GM12878 (cell line): Measurements from ENCODE around the gene MCF2L2. TPM values are rescaled to one million over a fixed set of nuclear protein-coding genes. Genes with fewer than 3 reads are reported as not detected.

Experiments used
- ATAC-seq: fragments of 200-7000 bp; cut with Tn5 transposase; 3 replicates; pipeline ENCODE4 v1.9.1; 2020; ENCODE audit warnings: mild to moderate bottlenecking, moderate library complexity
- BruUV-seq: library from RNA; stranded (reverse); fragments of 400-500 nt; replicated peaks from 2 replicates; lab custom pipeline; 2021; lab: Mats Ljungman, UMichigan
- CTCF ChIA-PET: fragments of 300-600 bp; sonication (Branson Sonifier 250); formaldehyde crosslinking; extraction: SDS; loops from one replicate; lab custom pipeline; 2021; ENCODE audit warnings: inconsistent platforms; lab: Yijun Ruan, JAX
- POLR2A ChIA-PET: fragments of 350-600 bp; formaldehyde crosslinking; extraction: SDS; loops from one replicate; lab custom pipeline; 2021; ENCODE audit warnings: inconsistent platforms; lab: Charles Lee
- RAD21 ChIA-PET: fragments of 300-600 bp; sonication (Branson Sonifier 250); formaldehyde crosslinking; loops from one replicate; lab custom pipeline; 2023; ENCODE audit warnings: antibody characterized with exemption; ENCODE audit not compliant: unreplicated experiment; lab: Charles Lee
- SMC1A ChIA-PET: fragments of 300-600 bp; sonication (Branson Sonifier 250); formaldehyde crosslinking; loops from one replicate; lab custom pipeline; 2023; ENCODE audit not compliant: unreplicated experiment, uncharacterized antibody; lab: Charles Lee
- DNase-seq: peaks from one replicate; pipeline ENCODE4 v3.0.0-alpha.2; 2011; ENCODE audit warnings: low read depth, low spot score
- FAIRE-seq: peaks from 3 replicates; lab custom pipeline; 2011; peaks lifted over from hg19 to GRCh38; lab: Jason Lieb, UNC
- H2AFZ ChIP-seq: 2 replicates; pipeline ENCODE4 v1.6.0; 2011; ENCODE audit warnings: low read depth, low read length, control low read depth; ENCODE audit not compliant: control insufficient read depth
- H3K27ac ChIP-seq: 2 replicates; pipeline ENCODE4 v1.5.1; 2011; ENCODE audit warnings: control low read depth; ENCODE audit not compliant: control insufficient read depth, insufficient read depth
- H3K27me3 ChIP-seq, 2 experiments: replicated peaks in 1 of 2; 2 replicates each; pipeline versions ENCODE4 v1.6.0 to v1.6.1; 2011; ENCODE audit warnings: low read length in 1 of 2; ENCODE audit not compliant: control insufficient read depth in 2 of 2, insufficient read depth in 2 of 2
- H3K36me3 ChIP-seq, 2 experiments: 2 replicates each; pipeline ENCODE4 v1.5.1; 2011; ENCODE audit warnings: low read length in 1 of 2; ENCODE audit not compliant: control insufficient read depth in 2 of 2, insufficient read depth in 2 of 2
- H3K4me1 ChIP-seq: 2 replicates; pipeline ENCODE4 v1.6.1; 2011; ENCODE audit warnings: mild to moderate bottlenecking, low read length, moderate library complexity, mixed read lengths; ENCODE audit not compliant: control insufficient read depth, insufficient read depth
- H3K4me2 ChIP-seq: 2 replicates; pipeline ENCODE4 v1.6.0; 2011; ENCODE audit warnings: control low read depth; ENCODE audit not compliant: control insufficient read depth, insufficient read depth
- H3K4me3 ChIP-seq: fragments of 200-600 bp; sonication (generic); 2 replicates; pipeline ENCODE4 v1.5.1; 2016
- H3K79me2 ChIP-seq: 2 replicates; pipeline ENCODE4 v1.6.0; 2011; ENCODE audit warnings: low read length; ENCODE audit not compliant: control insufficient read depth, insufficient read depth
- H3K9ac ChIP-seq: 2 replicates; pipeline ENCODE4 v1.8.0; 2011; ENCODE audit warnings: low read length, control low read depth, mixed read lengths; ENCODE audit not compliant: control insufficient read depth, insufficient read depth
- H3K9me3 ChIP-seq: replicated peaks from 3 replicates; pipeline ENCODE4 v1.5.1; 2011; ENCODE audit warnings: mild to moderate bottlenecking, low read length; ENCODE audit not compliant: control insufficient read depth, insufficient read depth
- H4K20me1 ChIP-seq: 2 replicates; pipeline ENCODE4 v1.6.0; 2011; ENCODE audit not compliant: control insufficient read depth, insufficient read depth
- ASH2L ChIP-seq: fragments of 300-600, 200-600 bp; sonication (generic); IDR thresholded peaks from 2 replicates; pipeline ENCODE4 v1.6.1; 2017; ENCODE audit warnings: low read depth, mild to moderate bottlenecking, borderline replicate concordance
- CBFB ChIP-seq: IDR thresholded peaks from 2 replicates; pipeline ENCODE4 v1.6.1; 2016; ENCODE audit warnings: antibody characterized with exemption, low read depth
- CEBPB ChIP-seq, 2 experiments: fragments of 150-350 bp in 1 of 2; IDR thresholded peaks; 2 replicates each; pipeline ENCODE4 v1.6.1; 2012 to 2014; ENCODE audit warnings: low read depth in 2 of 2, low read length in 2 of 2, borderline replicate concordance in 1 of 2, inconsistent platforms in 1 of 2
- DPF2 ChIP-seq: fragments of 450-650 bp; IDR thresholded peaks from 2 replicates; pipeline ENCODE4 v1.6.1; 2017; ENCODE audit warnings: mild to moderate bottlenecking
- ETV6 ChIP-seq, 2 experiments: fragments of 450-650 bp in 1 of 2; IDR thresholded peaks in 1 of 2; conservative IDR thresholded peaks in 1 of 2; 2 replicates each; pipeline ENCODE4 v1.6.1; 2014; ENCODE audit warnings: antibody characterized with exemption in 1 of 2, borderline replicate concordance in 1 of 2, low read depth in 1 of 2, mild to moderate bottlenecking in 1 of 2, moderate library complexity in 1 of 2
- GABPA ChIP-seq: IDR thresholded peaks from 2 replicates; pipeline ENCODE4 v1.6.1; 2014; ENCODE audit warnings: antibody characterized with exemption, low read depth, mild to moderate bottlenecking, inconsistent platforms
- HCFC1 ChIP-seq: fragments of 150-350 bp; IDR thresholded peaks from 2 replicates; pipeline ENCODE4 v1.6.1; 2014; ENCODE audit warnings: low read length
- POU2F2 ChIP-seq: IDR thresholded peaks from 3 replicates; pipeline ENCODE4 v1.6.1; 2011; ENCODE audit warnings: low read depth, mild to moderate bottlenecking, low read length, borderline replicate concordance
- SREBF1 ChIP-seq: IDR thresholded peaks from 2 replicates; pipeline ENCODE4 v1.6.1; 2012; ENCODE audit warnings: mild to moderate bottlenecking, low read length
- TBL1XR1 ChIP-seq: IDR thresholded peaks from 2 replicates; pipeline ENCODE4 v1.6.1; 2012; ENCODE audit warnings: low read depth, low read length, improper control_type of control experiment
- WGBS: methylation state at CpG from one replicate; pipeline ENCODE4 v1.1.6; 2016; ENCODE audit warnings: low lambda C conversion rate; ENCODE audit not compliant: insufficient replicate concordance, insufficient coverage; ENCODE audit errors: missing lambda C conversion rate; 5-methylcytosine and 5-hydroxymethylcytosine counted together
- in situ Hi-C: fragments of 300-500 bp; cut with MboI; formaldehyde crosslinking; loops from 9 replicates; pipeline ENCODE4 v1.14.3; 2018; ENCODE audit warnings: mixed read lengths
- intact Hi-C: fragments of 100-400 bp; cut with micrococcal nuclease; formaldehyde crosslinking; loops from one replicate; pipeline ENCODE4 v1.14.2; 2022; ENCODE audit not compliant: unreplicated experiment
- polyA plus RNA-seq, 11 experiments: library from polyadenylated mRNA; depleted of rRNA in 4 of 11; unstranded in 6 of 11; stranded (reverse) in 5 of 11; fragments of >200 nt; fragmentation: Nextera tagmentation in 4 of 11; fragmentation: Illumina TruSeq in 1 of 11; extraction: Ambion mirVana in 4 of 11; extraction: Trizol in 1 of 11; gene quantifications; 1 replicate in 1 of 11; 2 replicates in 10 of 11; pipeline versions ENCODE4 v1.2.1 to v1.2.3, GENCODE V29; 2011 to 2016; ENCODE audit warnings: inconsistent platforms in 2 of 11, missing spikeins in 2 of 11, low read depth in 1 of 11
- total RNA-seq, 4 experiments: library from RNA; depleted of rRNA in 3 of 4; stranded (reverse); fragments of >200 nt in 3 of 4; fragmentation: Illumina TruSeq in 1 of 4; extraction: Trizol in 1 of 4; gene quantifications; 2 replicates each; pipeline versions ENCODE4 v1.2.1 to v1.2.3, GENCODE V29; 2013 to 2021
- TF ChIP-seq, protein P1 (sequence below): fragments of 450-650 bp; IDR thresholded peaks from 2 replicates; pipeline ENCODE4 v1.6.1; 2014; ENCODE audit warnings: mild to moderate bottlenecking

The MCF2L2 gene
- total and polyA plus RNA-seq, 10 of the 15 experiments (the other 5 are each of a cell fraction or from before 2014, with no cell fraction given), result 0.37 to 2.8 (median 1.4) TPM

DNA sequence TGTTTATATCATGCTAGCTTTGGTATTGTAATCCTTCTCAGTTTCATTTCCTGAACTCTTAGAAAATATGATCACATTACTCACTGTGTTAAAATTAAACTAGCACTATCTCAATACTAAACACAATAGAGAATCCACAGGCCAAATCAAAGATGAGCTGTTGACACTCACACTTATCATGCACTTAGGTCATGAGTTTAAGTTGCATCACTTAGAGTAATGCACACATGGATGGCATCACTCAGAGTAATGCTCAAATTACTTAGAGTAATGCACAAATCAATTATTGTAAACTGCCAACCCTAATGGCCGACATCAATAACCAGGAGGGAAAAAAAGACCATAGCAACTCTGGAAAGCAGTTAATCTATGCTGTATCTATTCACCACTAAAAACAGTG lies 40.0 kb upstream of the MCF2L2 start:
- CTCF ChIA-PET, result interaction anchor here (0.9 to 4.3 kb wide), 16 partner anchors 11 to 416 kb away, joined by 3 to 71 read pairs (median 4); partner anchors contain the start of gene PARL
- BruUV-seq, result no TSS peak

More for the DNA sequence above, 40.0 kb upstream of the MCF2L2 start:
- Histone ChIP-seq H3K9ac (no peak overlapping the region), H3K79me2 (no peaks in the 10 kb centered on the region), H3K27me3 (no peaks in the 10 kb centered on the region), H4K20me1 (no peaks in the 10 kb centered on the region), H3K4me3 (no peak overlapping the region), H2AFZ (no peak overlapping the region), H3K4me2 (no peak overlapping the region), H3K4me1 (no peaks in the 10 kb centered on the region), H3K36me3 (no peaks in the 10 kb centered on the region), H3K27ac (no peak overlapping the region), H3K9me3 (no peaks in the 10 kb centered on the region)
- DNase-seq, result no peak
- ChIA-PET SMC1A (interaction anchor here (0.8 to 4.3 kb wide), 17 partner anchors 10 to 416 kb away, joined by 3 to 50 read pairs (median 5); partner anchors contain the start of gene PARL), POLR2A (no interaction called here), RAD21 (interaction anchor here (0.7 to 4.1 kb wide), 11 partner anchors 26 to 416 kb away, joined by 3 to 35 read pairs (median 5); partner anchors contain the start of genes KLHL6, PARL and YEATS2)
- no peak for TF ChIP-seq ETV6 (conservative IDR thresholded peaks at IDR 0.05 in 1 of 2, IDR thresholded peaks at IDR 0.05 in 1 of 2; ENCODE audit: borderline replicate concordance in 1 of 2, low read depth in 1 of 2)
- no peak for TF ChIP-seq DPF2
- no peak for TF ChIP-seq ASH2L
- TF ChIP-seq HCFC1, result no peak
- no peak for TF ChIP-seq TBL1XR1
- TF ChIP-seq GABPA, result no peak
- no peak for TF ChIP-seq CBFB
- TF ChIP-seq SREBF1, result no peak
- TF ChIP-seq POU2F2, result no peak
- TF ChIP-seq, protein P1, sequence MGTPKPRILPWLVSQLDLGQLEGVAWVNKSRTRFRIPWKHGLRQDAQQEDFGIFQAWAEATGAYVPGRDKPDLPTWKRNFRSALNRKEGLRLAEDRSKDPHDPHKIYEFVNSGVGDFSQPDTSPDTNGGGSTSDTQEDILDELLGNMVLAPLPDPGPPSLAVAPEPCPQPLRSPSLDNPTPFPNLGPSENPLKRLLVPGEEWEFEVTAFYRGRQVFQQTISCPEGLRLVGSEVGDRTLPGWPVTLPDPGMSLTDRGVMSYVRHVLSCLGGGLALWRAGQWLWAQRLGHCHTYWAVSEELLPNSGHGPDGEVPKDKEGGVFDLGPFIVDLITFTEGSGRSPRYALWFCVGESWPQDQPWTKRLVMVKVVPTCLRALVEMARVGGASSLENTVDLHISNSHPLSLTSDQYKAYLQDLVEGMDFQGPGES, result no peak
- TF ChIP-seq CEBPB (IDR thresholded peaks at IDR 0.05; ENCODE audit: borderline replicate concordance in 1 of 2, low read depth in 2 of 2, low read length in 2 of 2), result no peak
- intact Hi-C loops, result loop anchor here (2.0 kb wide), 1 partner anchor 166 kb away; the partner anchor contains the start of gene KLHL24
- FAIRE-seq, result no peak
- WGBS, result 89% methylated on average over 1 of the region's 1 CpG
- no peak for ATAC-seq
- in situ Hi-C loops, result loop anchor here (5.0 kb wide), 1 partner anchor 299 kb away; no protein-coding TSS in a partner anchor
